GM21447 (cell line): ENCODE data around the gene ETFA.

Experiments used
- ATAC-seq: cut with Tn5 transposase; IDR thresholded peaks from one replicate; pipeline ENCODE4 v1.9.1; 2021; ENCODE audit not compliant: unreplicated experiment

ETFA gene

DNA sequence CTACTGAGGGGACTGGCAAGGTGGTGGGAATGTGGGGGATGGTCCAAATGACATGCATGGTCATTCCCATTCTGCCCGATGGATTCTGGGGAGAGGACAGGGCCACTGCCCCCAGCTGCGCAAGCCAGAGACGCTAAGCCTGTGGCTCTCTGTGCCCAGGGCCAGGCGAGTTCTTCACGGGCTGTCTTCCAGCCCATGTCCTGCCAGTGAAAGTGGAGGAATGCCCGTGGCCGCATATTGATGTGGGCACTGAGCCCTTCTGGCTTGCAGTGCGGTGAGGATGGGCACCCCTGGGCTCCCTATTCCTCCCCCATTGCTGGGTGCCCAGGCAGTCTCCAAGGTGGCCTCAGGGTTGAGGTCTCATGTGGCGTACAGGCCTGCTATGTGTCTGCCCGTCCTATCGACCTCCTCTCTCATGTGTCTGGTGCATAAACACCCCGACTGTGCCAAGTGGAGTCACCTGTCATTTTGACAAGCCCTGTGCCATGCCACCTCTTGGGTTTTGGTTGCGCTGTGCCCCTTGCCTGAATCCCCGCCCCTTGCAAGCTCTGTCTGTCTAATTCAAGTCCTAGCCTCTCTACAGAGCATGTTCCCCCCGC lies 134.7 kb downstream of the ETFA start:
- no peak for ATAC-seq

DNA sequence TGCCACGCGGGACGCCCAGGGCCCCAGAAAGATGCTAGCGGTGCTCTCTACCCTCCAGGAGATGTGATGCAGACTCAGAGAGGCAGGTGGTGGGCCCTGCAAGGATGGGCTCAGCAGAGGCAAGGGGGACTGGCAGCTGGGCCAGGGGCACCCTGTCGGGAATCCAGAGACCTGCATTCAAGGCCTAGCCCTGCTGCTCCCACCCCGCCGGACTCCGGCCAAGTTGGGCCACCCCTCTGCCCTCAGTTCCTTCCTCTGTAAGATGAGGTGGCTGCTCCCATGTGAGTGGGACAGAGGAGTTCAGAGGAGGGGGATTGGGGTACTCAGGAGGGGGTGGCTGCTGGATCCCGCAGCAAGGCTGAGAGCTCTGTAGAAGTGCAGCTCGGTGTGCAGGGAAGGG lies 135.2 kb downstream of the ETFA start:
- ATAC-seq, result no peak

DNA sequence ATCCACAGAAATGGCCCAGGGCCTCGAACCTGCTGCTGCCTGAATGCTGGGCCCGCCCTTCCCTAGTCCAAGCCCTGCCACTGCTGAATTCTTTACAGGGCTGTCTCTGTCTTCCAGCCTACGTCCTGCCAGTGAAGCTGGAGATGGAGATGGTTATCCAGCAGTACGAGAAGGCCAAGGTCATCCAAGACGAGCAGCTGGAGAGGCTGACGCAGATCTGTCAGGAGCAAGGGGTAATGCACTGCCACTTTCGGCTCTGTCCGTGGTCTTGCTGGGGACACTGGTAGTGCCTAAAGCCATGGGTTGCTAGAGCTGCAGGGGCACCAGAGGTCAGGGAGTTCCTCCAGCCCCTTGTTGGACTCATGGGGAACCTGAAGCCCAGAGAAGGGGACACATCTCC lies 135.8 kb downstream of the ETFA start:
- ATAC-seq, result no peak

DNA sequence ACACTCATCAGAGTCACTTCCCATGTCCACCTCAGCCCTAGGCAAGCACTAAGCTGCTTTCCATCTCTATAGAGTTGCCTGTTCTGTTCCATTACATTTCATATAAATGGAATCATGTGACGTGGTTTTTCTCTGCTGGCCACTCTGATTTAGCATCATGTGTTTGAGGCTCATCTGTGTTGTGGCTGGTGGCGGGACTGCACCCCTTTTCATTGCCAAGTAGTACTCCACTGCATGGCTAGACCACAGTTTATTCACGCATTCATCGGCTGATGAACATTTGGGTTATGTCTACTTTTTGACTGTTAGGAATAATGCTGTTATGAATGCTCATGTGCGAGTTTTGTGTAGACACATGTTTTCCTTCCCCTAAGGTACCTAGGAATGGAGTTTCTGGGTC lies 136.6 kb downstream of the ETFA start:
- no peak for ATAC-seq

DNA sequence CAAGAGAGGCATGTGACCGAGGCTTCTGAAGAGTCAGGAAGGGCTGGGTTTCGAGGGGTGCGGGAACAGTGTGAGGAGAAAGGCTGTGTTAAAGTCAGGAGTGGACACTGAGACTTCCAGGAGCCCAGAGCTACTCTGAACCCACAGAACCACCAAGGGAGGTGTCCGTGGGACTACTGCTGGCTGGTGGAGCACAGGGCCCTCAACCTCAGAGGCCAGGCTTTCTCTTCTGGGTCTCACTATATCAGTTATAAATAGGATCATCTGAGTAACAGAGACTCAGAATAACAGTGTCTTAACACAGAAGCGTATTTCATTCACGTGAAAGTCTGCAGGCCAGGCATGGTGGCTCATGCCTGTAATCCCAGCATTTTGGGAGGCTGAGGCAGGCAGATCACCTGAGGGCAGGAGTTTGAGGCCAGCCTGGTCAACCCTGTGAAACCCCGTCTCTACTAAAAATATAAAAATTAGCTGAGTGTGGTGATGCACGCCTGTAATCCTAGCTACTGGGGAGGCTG lies 137.9 kb downstream of the ETFA start:
- no peak for ATAC-seq

DNA sequence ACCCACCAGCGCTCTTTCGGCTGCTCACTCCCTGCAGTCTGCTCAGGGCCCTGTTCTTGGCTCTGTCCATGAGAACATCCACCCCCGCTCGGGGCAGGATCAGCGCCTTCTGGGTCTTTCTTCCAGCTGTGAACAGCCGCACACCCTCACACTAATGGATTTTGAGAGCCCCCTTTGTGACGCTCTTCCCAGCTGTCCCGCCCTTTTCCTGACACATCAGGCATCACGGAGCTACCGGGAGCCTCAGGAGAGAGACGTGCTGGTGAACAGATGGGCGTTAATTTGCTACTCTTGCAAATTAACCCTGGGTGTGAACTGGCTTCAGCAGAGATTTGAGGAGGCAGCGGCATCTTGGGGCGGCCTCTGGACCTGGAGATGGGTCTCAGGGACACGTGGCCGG lies 138.5 kb downstream of the ETFA start:
- no peak for ATAC-seq

DNA sequence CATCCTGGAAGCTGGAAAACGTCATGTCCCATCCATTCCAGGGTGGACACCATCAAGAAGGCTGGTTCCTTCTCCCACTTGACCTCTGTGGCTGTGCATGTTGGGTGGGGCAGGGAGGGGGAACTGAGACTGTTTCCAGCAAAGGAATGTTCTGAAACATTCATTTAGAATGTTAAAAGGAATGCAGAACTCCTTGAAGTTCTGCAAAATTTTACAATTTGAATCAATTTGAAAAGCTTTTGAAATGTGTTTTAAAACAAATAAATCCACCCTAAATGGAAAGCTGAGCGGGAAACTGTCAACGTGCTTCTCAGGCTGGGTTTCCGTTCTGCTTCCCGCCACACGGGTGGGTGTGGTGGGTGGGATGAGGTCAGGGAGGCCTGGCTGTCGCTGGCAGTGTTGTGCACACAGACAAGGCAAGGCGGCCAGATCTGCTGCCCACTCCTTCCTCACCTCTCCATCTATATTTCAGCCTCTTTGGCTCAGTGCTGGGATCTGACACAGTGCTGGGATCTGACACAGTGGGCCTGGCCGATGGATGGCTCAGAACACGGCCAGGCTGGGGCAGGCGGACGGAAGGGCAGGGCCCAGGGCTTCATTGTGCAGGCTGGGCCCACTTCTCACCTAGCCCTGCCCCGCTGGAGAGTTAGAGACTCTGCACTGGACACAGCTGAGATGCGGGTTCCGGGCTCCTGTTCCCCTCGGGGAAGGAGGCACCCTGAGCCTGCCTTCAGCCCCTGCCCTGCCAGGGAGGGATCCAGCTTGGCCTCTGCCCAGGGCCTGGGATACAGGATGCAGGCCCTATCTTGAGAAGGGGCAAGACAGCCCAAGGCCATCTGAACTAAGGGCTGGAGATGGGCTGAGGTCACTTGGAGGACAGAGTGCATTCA lies 141.1 kb downstream of the ETFA start:
- ATAC-seq, result no peak

DNA sequence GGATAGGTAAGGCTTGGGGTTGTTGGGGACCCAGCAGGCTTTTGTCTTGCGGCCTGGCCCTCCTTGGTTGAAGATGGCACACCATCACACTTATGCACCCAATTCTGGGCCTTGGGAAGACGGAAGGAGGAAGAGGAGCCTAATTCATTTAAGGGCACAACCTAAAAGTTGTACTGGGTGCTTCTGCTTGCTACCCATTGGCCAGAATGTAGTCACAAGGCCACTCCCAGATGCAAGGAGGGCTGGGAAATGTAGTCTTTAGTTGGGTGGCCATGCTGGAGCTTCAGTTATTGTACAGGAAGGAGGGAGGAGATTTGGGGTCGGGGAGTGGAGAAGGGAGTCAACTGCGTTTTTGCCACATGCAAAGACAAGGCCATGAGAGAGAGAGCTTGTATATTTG lies 142.3 kb downstream of the ETFA start:
- no peak for ATAC-seq

DNA sequence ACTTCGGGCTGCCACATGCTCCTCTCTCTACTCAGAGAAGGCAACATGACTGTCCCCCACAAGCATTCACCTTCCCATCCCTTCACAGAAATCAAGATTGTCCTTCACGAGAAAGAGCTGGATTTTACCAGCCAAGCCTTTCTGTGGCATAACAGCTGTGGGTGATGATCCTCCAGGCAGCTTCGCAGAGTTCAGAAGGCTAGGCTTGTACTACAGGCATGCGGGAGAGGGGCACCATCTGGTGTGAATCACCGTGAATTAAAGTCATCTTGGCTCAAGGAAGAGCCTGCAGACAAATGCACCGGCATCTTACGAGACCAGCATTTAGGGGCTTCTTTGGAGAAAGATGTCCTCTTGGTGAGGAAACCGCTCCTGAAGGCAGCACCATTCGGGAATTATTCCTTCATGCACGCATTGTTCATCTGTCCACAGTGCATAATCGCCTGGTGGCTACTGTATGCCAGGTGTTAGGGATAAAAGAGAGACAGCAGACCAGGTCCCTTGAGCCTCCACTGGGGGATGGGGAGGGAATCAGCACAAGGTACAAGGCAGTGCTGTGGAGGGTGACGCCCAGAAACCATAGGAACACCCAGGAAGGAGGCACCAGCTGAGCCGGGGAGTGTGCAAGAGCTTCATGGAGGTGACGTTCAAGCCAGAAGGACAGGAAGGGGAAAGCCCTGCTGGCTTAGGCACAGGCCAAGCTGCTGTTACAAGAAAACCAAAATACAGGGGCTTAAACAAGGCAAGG lies 142.9 kb downstream of the ETFA start:
- ATAC-seq, result no peak

DNA sequence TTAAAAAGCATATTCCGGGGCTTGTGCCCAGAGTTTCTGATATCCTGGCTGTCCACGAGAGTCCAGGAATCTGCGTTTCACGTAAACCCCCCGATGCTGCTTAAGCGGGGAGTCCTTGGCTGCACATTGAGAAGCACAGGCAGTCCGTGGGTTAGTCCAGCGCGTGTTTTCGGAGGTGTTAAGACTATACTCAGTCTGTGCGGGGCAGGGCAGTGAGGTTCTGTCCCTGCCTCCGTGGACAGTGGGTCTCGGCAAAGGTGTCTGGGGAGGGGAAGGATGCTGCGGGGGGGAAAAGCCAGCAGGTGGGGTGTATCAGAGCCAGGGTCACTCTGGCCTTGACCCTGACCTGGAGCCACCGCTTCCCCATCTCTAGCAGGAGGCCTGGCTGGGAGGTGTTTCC lies 145.3 kb downstream of the ETFA start:
- no peak for ATAC-seq
